Measurements from ENCODE around the gene PLIN4. TPM values are rescaled to one million over a fixed set of nuclear protein-coding genes. Genes with fewer than 3 reads are reported as not detected.

The PLIN4 gene
- total and polyA plus RNA-seq, 10 of the 15 experiments (the other 5 are each of a cell fraction or from before 2014, with no cell fraction given), result 0.01 to 0.11 (median 0.05) TPM; not detected in 2

DNA sequence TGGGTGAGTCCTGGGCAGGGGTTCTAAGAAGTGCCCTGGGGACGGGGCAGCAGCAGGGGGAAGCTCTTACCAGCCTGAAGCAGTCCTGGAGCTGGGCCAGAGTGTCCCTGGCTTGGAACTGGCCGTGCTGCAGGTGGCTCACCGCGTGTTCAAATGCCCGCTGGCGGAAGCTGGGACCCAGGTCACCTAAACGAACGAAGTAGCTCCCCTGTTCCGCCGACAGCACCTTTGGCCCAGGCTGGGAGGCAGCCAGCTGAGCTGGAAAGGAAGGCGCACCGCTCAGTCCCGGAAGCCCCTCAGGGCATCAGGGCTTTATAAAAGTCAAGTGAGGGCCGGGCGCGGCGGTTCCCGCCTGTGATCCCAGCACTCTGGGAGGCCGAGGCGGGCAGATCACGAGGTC lies 9.6 kb downstream of the PLIN4 start (continued):
- TF ChIP-seq POU2F2 (IDR thresholded peaks at IDR 0.05; ENCODE audit: borderline replicate concordance, low read depth, low read length) (no peak), SRF (IDR thresholded peaks at IDR 0.05; ENCODE audit: low read depth in 2 of 2, low read length in 2 of 2) (no peak), TCF3 (IDR thresholded peaks at IDR 0.05; ENCODE audit: borderline replicate concordance, insufficient read depth, low read depth, low read length) (no peak)
- TF ChIP-seq, protein P1, sequence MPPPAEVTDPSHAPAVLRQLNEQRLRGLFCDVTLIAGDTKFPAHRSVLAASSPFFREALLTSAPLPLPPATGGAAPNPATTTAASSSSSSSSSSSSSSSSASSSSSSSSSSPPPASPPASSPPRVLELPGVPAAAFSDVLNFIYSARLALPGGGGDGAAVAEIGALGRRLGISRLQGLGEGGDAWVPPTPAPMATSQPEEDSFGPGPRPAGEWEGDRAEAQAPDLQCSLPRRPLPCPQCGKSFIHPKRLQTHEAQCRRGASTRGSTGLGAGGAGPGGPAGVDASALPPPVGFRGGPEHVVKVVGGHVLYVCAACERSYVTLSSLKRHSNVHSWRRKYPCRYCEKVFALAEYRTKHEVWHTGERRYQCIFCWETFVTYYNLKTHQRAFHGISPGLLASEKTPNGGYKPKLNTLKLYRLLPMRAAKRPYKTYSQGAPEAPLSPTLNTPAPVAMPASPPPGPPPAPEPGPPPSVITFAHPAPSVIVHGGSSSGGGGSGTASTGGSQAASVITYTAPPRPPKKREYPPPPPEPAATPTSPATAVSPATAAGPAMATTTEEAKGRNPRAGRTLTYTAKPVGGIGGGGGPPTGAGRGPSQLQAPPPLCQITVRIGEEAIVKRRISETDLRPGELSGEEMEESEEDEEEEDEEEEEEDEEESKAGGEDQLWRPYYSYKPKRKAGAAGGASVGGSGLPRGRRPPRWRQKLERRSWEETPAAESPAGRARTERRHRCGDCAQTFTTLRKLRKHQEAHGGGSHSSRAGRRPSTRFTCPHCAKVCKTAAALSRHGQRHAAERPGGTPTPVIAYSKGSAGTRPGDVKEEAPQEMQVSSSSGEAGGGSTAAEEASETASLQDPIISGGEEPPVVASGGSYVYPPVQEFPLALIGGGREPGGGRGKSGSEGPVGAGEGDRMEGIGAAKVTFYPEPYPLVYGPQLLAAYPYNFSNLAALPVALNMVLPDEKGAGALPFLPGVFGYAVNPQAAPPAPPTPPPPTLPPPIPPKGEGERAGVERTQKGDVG (CRISPR knock-in tag; IDR thresholded peaks at IDR 0.05), result no peak

DNA sequence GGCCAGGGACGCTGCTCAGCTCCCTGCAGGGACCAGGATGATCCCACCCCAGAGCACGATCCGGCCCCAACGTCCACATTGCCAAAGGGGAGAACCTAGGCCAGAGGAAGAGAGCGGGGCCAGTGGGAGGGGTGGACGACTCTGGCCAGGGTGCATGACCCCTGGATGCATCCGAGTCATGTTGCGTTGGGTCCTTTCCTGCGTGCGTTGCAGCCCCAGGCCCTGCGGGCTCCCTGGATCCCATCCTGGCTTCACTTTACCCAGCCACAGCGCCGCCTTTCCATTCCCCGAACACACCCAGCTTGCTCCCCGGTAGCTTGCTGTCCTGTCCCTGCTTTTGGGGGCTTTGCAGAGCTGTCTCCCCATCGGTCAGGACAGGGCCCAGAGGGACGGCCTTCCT lies 10.5 kb downstream of the PLIN4 start:
- no peak overlapping the region for H3K4me3 ChIP-seq
- no peaks in the 10 kb centered on the region for H3K27me3 ChIP-seq (replicated peaks in 1 of 2; ENCODE audit: control insufficient read depth in 2 of 2, insufficient read depth in 2 of 2, low read length in 1 of 2)
- no peak overlapping the region for H3K27ac ChIP-seq (ENCODE audit: control insufficient read depth, insufficient read depth)
- H3K9ac ChIP-seq (ENCODE audit: control insufficient read depth, insufficient read depth, low read length), result no peak overlapping the region
- WGBS (ENCODE audit: insufficient coverage, insufficient replicate concordance, low lambda C conversion rate, missing lambda C conversion rate), result 88% methylated on average over 17 of the region's 17 CpGs
- TF ChIP-seq SUPT20H (IDR thresholded peaks at IDR 0.05; ENCODE audit: borderline replicate concordance, control insufficient read depth, low read depth, low read length) (no peak), STAT3 (IDR thresholded peaks at IDR 0.05; ENCODE audit: low read depth, low read length) (no peak), CHD1 (IDR thresholded peaks at IDR 0.05; ENCODE audit: low read depth, low read length) (no peak), BCL11A (IDR thresholded peaks at IDR 0.05; ENCODE audit: low read depth, low read length) (no peak), NR2F1 (conservative IDR thresholded peaks at IDR 0.05) (no peak), POLR2A (IDR thresholded peaks at IDR 0.05; ENCODE audit: low read depth, low read length) (peak; percentile 48), EED (IDR thresholded peaks at IDR 0.05; ENCODE audit: low read depth) (no peak), TCF12 (IDR thresholded peaks at IDR 0.05; ENCODE audit: low read depth, low read length) (no peak), POLR2AphosphoS5 (IDR thresholded peaks at IDR 0.05; ENCODE audit: low read length) (peak; percentile 29; the same call in 1 of the 2 replicates), RCOR1 (conservative IDR thresholded peaks at IDR 0.05; ENCODE audit: low read depth, low read length) (no peak), JUNB (IDR thresholded peaks at IDR 0.05) (no peak), JUND (IDR thresholded peaks at IDR 0.05; ENCODE audit: low read depth, low read length) (no peak), SIN3A (IDR thresholded peaks at IDR 0.05; ENCODE audit: low read depth, low read length) (no peak)
- TF ChIP-seq, protein P2, sequence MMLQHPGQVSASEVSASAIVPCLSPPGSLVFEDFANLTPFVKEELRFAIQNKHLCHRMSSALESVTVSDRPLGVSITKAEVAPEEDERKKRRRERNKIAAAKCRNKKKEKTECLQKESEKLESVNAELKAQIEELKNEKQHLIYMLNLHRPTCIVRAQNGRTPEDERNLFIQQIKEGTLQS (IDR thresholded peaks at IDR 0.05; ENCODE audit: borderline replicate concordance, extremely low read depth, low read depth, low read length), result no peak
- no peak overlapping the region for H3K4me2 ChIP-seq (ENCODE audit: control insufficient read depth, insufficient read depth)
- no peaks in the 10 kb centered on the region for H3K4me1 ChIP-seq (ENCODE audit: control insufficient read depth, insufficient read depth, low read length)
- DNase-seq (ENCODE audit: low read depth, low spot score) (no peak), ATAC-seq (no peak), FAIRE-seq (no peak)
- no peaks in the 10 kb centered on the region for H3K79me2 ChIP-seq (ENCODE audit: control insufficient read depth, insufficient read depth, low read length)
- BruUV-seq (replicated peaks), result no TSS peak
- SMC1A ChIA-PET (ENCODE audit: uncharacterized antibody, unreplicated experiment), result no interaction called here
- no peaks in the 10 kb centered on the region for H4K20me1 ChIP-seq (ENCODE audit: control insufficient read depth, insufficient read depth)
- H3K36me3 ChIP-seq (ENCODE audit: control insufficient read depth in 2 of 2, insufficient read depth in 2 of 2, low read length in 1 of 2), result no peaks in the 10 kb centered on the region; a peak in 1 of 4 replicates
- intact Hi-C loops (cut with micrococcal nuclease; ENCODE audit: unreplicated experiment), result no loop called here
- H2AFZ ChIP-seq (ENCODE audit: control insufficient read depth, low read depth, low read length), result no peak overlapping the region
- in situ Hi-C loops (cut with MboI), result no loop called here
- RAD21 ChIA-PET (ENCODE audit: unreplicated experiment), result no interaction called here
- POLR2A ChIA-PET, result no interaction called here
- CTCF ChIA-PET, result interaction anchor here (1.2 kb wide), 1 partner anchor 9 kb away, joined by 3 read pairs; no protein-coding TSS in a partner anchor
- no peaks in the 10 kb centered on the region for H3K9me3 ChIP-seq (replicated peaks; ENCODE audit: control insufficient read depth, insufficient read depth, low read length)
